ENCODE data around the gene FXR2.

The FXR2 gene

DNA sequence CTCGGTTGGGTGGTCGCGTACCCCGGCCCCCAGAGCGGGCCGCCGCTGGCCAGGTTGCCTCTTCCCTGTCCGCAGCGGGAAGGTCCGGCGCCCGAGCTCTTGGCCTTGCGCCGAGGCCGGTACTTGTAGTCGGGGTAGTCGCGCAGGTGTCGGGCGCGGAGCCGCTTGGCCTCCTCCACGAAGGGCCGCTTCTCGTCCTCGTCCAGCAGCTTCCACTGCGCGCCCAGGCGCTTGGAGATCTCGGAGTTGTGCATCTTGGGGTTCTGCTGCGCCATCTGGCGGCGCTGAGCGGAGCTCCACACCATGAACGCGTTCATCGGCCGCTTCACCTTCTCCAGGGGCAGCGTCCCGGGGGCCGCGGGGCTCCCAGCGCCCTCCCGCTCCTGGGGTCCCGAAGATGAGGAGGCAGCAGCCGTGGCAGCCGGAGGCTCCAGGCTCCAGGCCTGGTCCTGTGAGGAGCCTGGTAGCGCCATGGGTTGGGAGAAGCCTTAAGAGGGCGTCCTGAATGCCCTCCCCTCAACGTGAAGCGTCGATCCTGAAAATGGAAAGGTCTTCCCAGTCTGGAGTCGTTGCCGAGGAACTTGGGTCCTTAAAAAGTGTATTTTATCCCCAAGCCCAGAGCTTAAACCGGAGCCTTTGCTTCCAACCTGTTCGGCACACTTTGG, 25.4 kb downstream of the FXR2 start:
- Histone ChIP-seq H2AFZ (ENCODE audit: low read length) (no peak overlapping the region), H3K4me1 (ENCODE audit: control insufficient read depth in 2 of 2, insufficient read depth in 1 of 2, low read depth in 1 of 2, low read length in 2 of 2) (peaks cover 13 to 37% of the 10 kb centered on the region in 2 donors), H3K27me3 (ENCODE audit: control insufficient read depth in 3 of 3, insufficient read depth in 3 of 3, low read depth in 1 of 3, low read length in 3 of 3) (no peaks in the 10 kb centered on the region), H2BK15ac (ENCODE audit: low read length) (peak overlapping the region; percentile 90), H3K23ac (ENCODE audit: low read depth, low read length, poor library complexity) (peak overlapping the region; percentile 75), H3K14ac (ENCODE audit: low read length) (no peak overlapping the region), H3K18ac (ENCODE audit: low read length) (peak overlapping the region; percentile 94), H3K36me3 (replicated peaks in 1 of 2; ENCODE audit: control insufficient read depth in 2 of 2, insufficient read depth in 2 of 2, low read length in 2 of 2) (peaks cover 49 to 87% of the 10 kb centered on the region in 2 donors), H4K8ac (ENCODE audit: low read depth, low read length) (no peak overlapping the region), H2BK12ac (ENCODE audit: low read length) (peak overlapping the region; percentile 24), H2BK120ac (ENCODE audit: low read depth, low read length) (peak overlapping the region; percentile 63), H3K27ac (replicated peaks; ENCODE audit: low read length) (peak overlapping the region; percentile 95), H2BK5ac (ENCODE audit: low read length) (peak overlapping the region; percentile 50), H3K4me3 (ENCODE audit: low read length in 2 of 2) (peak overlapping the region in 1 of 2 donors; percentile 37), H3K4me2 (ENCODE audit: insufficient read depth, low read length, poor library complexity, severe bottlenecking) (peak overlapping the region; percentile 59), H3K9me3 (replicated peaks in 1 of 2; ENCODE audit: control insufficient read depth in 2 of 2, insufficient read depth in 1 of 2, low read depth in 1 of 2, low read length in 2 of 2) (no peaks in the 10 kb centered on the region), H4K91ac (ENCODE audit: low read depth, low read length, poor library complexity) (peak overlapping the region; percentile 73), H2AK5ac (ENCODE audit: low read depth, low read length) (peak overlapping the region; percentile 99), H3K4ac (ENCODE audit: low read length) (peak overlapping the region; percentile 30), H3K9ac (ENCODE audit: low read depth, low read length, poor library complexity) (peak overlapping the region; percentile 86), H3K79me1 (ENCODE audit: low read depth, low read length) (peaks cover 3% of the 10 kb centered on the region)
- peak; percentile 87 for DNase-seq (ENCODE audit: low spot score)
- WGBS, 2 donors (ENCODE audit: extremely low coverage in 2 of 2, insufficient read length in 2 of 2, insufficient replicate concordance in 1 of 2) = no CpG with 5 or more reads among the region's 56 CpGs

GRCh38 chr17:7588553-7589203, 26.0 kb downstream of the FXR2 start:
- no peak overlapping the region for H2AFZ ChIP-seq (ENCODE audit: low read length)
- no peaks in the 10 kb centered on the region for H3K9me3 ChIP-seq (replicated peaks in 1 of 2; ENCODE audit: control insufficient read depth in 2 of 2, insufficient read depth in 1 of 2, low read depth in 1 of 2, low read length in 2 of 2)
- H2AK5ac ChIP-seq (ENCODE audit: low read depth, low read length) = peak overlapping the region; percentile 79
- WGBS, 2 donors (ENCODE audit: extremely low coverage in 2 of 2, insufficient read length in 2 of 2, insufficient replicate concordance in 1 of 2) = no CpG with 5 or more reads among the region's 30 CpGs
- peaks cover 44 to 80% of the 10 kb centered on the region in 2 donors for H3K36me3 ChIP-seq (replicated peaks in 1 of 2; ENCODE audit: control insufficient read depth in 2 of 2, insufficient read depth in 2 of 2, low read length in 2 of 2)
- H3K27me3 ChIP-seq (ENCODE audit: control insufficient read depth in 3 of 3, insufficient read depth in 3 of 3, low read depth in 1 of 3, low read length in 3 of 3) = no peaks in the 10 kb centered on the region
- H3K4me2 ChIP-seq (ENCODE audit: insufficient read depth, low read length, poor library complexity, severe bottlenecking) = peak overlapping the region; percentile 47
- peaks cover 14 to 39% of the 10 kb centered on the region in 2 donors for H3K4me1 ChIP-seq (ENCODE audit: control insufficient read depth in 2 of 2, insufficient read depth in 1 of 2, low read depth in 1 of 2, low read length in 2 of 2)
- H3K27ac ChIP-seq (replicated peaks; ENCODE audit: low read length) = peak overlapping the region; percentile 34
- peak overlapping the region; percentile 30 for H4K91ac ChIP-seq (ENCODE audit: low read depth, low read length, poor library complexity)
- H3K4me3 ChIP-seq (ENCODE audit: low read length in 2 of 2) = peak overlapping the region in 1 of 2 donors; percentile 39
- H2BK12ac ChIP-seq (ENCODE audit: low read length) = no peak overlapping the region
- DNase-seq (ENCODE audit: low spot score) = no peak
- peak overlapping the region; percentile 81 for H2BK15ac ChIP-seq (ENCODE audit: low read length)
- peak overlapping the region; percentile 75 for H3K23ac ChIP-seq (ENCODE audit: low read depth, low read length, poor library complexity)
- H3K14ac ChIP-seq (ENCODE audit: low read length) = no peak overlapping the region
- peak overlapping the region; percentile 50 for H2BK5ac ChIP-seq (ENCODE audit: low read length)
- H3K79me1 ChIP-seq (ENCODE audit: low read depth, low read length) = peaks cover 3% of the 10 kb centered on the region
- peak overlapping the region; percentile 30 for H3K4ac ChIP-seq (ENCODE audit: low read length)
- H2BK120ac ChIP-seq (ENCODE audit: low read depth, low read length) = peak overlapping the region; percentile 63
- peak overlapping the region; percentile 86 for H3K9ac ChIP-seq (ENCODE audit: low read depth, low read length, poor library complexity)
- H4K8ac ChIP-seq (ENCODE audit: low read depth, low read length) = no peak overlapping the region
- peak overlapping the region; percentile 94 for H3K18ac ChIP-seq (ENCODE audit: low read length)

- Histone ChIP-seq H2BK120ac (ENCODE audit: low read depth, low read length) (no peak overlapping the region), H3K27me3 (ENCODE audit: control insufficient read depth in 3 of 3, insufficient read depth in 3 of 3, low read depth in 1 of 3, low read length in 3 of 3) (no peaks in the 10 kb centered on the region), H2AFZ (ENCODE audit: low read length) (no peak overlapping the region), H2BK5ac (ENCODE audit: low read length) (no peak overlapping the region), H3K9me3 (replicated peaks in 1 of 2; ENCODE audit: control insufficient read depth in 2 of 2, insufficient read depth in 1 of 2, low read depth in 1 of 2, low read length in 2 of 2) (no peaks in the 10 kb centered on the region), H4K91ac (ENCODE audit: low read depth, low read length, poor library complexity) (no peak overlapping the region), H3K23ac (ENCODE audit: low read depth, low read length, poor library complexity) (no peak overlapping the region), H3K79me1 (ENCODE audit: low read depth, low read length) (peaks cover 7% of the 10 kb centered on the region), H2BK15ac (ENCODE audit: low read length) (no peak overlapping the region), H3K4ac (ENCODE audit: low read length) (no peak overlapping the region), H3K4me2 (ENCODE audit: insufficient read depth, low read length, poor library complexity, severe bottlenecking) (no peak overlapping the region), H2BK12ac (ENCODE audit: low read length) (no peak overlapping the region), H3K18ac (ENCODE audit: low read length) (no peak overlapping the region), H3K9ac (ENCODE audit: low read depth, low read length, poor library complexity) (peak overlapping the region; percentile 45), H4K8ac (ENCODE audit: low read depth, low read length) (no peak overlapping the region), H2AK5ac (ENCODE audit: low read depth, low read length) (no peak overlapping the region), H3K27ac (replicated peaks; ENCODE audit: low read length) (no peak overlapping the region), H3K36me3 (replicated peaks in 1 of 2; ENCODE audit: control insufficient read depth in 2 of 2, insufficient read depth in 2 of 2, low read length in 2 of 2) (peaks cover 33 to 73% of the 10 kb centered on the region in 2 donors), H3K14ac (ENCODE audit: low read length) (no peak overlapping the region), H3K4me3 (ENCODE audit: low read length in 2 of 2) (no peak overlapping the region), H3K4me1 (ENCODE audit: control insufficient read depth in 2 of 2, insufficient read depth in 1 of 2, low read depth in 1 of 2, low read length in 2 of 2) (peaks cover 22 to 43% of the 10 kb centered on the region in 2 donors)
- DNase-seq (ENCODE audit: low spot score) = no peak
- WGBS, 2 donors (ENCODE audit: extremely low coverage in 2 of 2, insufficient read length in 2 of 2, insufficient replicate concordance in 1 of 2) = no CpG with 5 or more reads among the region's 12 CpGs
Measured at GRCh38 chr17:7587420-7588151, 27.1 kb downstream of the FXR2 start.

Data from neuronal stem cell (in vitro differentiated cells).